Heart left ventricle (tissue), 13 donors: ENCODE data around the gene MNAT1.

Experiments used
- POLR2A ChIP-seq, 2 donors: fragments of 450-650 bp; IDR thresholded peaks; one replicate each; pipeline ENCODE4 v1.6.1; 2017; ENCODE audit warnings: antibody characterized with exemption in 2 of 2, mild to moderate bottlenecking in 2 of 2, moderate library complexity in 2 of 2
- TF ChIP-seq, protein P1 (sequence below), 12 donors: fragments of 200-600 bp; sonication (generic) in 4 of 12; IDR thresholded peaks; one replicate each; pipeline versions ENCODE4 v1.5.0 to v1.8.0; 2018 to 2022; ENCODE audit warnings: antibody characterized with exemption in 12 of 12, mild to moderate bottlenecking in 5 of 12
- donor health status: ischemic (EF 13 %, LVEDD 7.1; RV severe dilation, severe dysfunction).
- donor health status: DM: no; HTN: yes; CAD: no.
- donor health status: DM: no; HTN: no; CAD: no.
- donor health status: ischemic (EF 25% LVEDD 6.9; RV normal size, moderate dysfunction).
- donor health status: ischemic (EF 25% LVEDD 5.7; RV mildly dilated, moderate dysfunction).
- donor health status: ischemic (EF 35%, LVEDD 5.7; RV mildly dilated, moderate dysfunction).
- donor health status: nonischemic (EF 11% LVEDD 7.7; RV severe dilation, severe dysfunction).
- donor health status: DM: yes; HTN: yes; CAD: no.
- donor health status: PGD.
- donor health status: ischemic (EF 29% LVEDD 5.4; RV normal size, mild dysfunction).
- donor health status: nonischemic (EF 23%, LVEDD 6.1; RV moderate dilation, normal function).

DNA sequence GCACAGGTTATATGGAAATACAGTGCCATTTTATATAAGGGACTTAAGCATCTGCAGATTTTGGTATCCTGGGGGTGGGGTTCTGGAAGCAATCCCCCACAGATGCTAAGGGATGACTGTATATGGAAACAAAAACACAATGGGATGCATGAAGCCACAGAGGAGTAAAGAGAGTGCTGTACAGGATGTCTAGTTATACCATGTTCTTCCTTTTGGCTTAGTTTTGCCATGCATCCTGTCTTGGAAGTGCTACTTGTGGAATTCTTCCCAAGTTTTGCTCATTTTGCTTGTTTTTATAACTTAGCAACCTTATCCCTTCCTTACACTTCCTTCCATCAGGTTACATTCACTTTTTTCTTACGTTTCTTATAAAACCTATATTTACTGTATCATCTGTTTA is 190.7 kb downstream of the MNAT1 start:
- TF ChIP-seq, protein P1, sequence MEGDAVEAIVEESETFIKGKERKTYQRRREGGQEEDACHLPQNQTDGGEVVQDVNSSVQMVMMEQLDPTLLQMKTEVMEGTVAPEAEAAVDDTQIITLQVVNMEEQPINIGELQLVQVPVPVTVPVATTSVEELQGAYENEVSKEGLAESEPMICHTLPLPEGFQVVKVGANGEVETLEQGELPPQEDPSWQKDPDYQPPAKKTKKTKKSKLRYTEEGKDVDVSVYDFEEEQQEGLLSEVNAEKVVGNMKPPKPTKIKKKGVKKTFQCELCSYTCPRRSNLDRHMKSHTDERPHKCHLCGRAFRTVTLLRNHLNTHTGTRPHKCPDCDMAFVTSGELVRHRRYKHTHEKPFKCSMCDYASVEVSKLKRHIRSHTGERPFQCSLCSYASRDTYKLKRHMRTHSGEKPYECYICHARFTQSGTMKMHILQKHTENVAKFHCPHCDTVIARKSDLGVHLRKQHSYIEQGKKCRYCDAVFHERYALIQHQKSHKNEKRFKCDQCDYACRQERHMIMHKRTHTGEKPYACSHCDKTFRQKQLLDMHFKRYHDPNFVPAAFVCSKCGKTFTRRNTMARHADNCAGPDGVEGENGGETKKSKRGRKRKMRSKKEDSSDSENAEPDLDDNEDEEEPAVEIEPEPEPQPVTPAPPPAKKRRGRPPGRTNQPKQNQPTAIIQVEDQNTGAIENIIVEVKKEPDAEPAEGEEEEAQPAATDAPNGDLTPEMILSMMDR (IDR thresholded peaks at IDR 0.05): no peak
- no peak for TF ChIP-seq POLR2A (IDR thresholded peaks at IDR 0.05)
